GM13976 (cell line): ENCODE data around the gene CERKL.

Experiments used
- DNase-seq: peaks from one replicate; pipeline ENCODE4 v3.0.0; 2012; ENCODE audit warnings: low spot score
- CTCF ChIP-seq: IDR thresholded peaks from 2 replicates; pipeline ENCODE4 v1.5.1; 2012; ENCODE audit warnings: borderline replicate concordance, mild to moderate bottlenecking; ENCODE audit not compliant: insufficient read depth; ENCODE audit errors: extremely low read depth, missing control alignments, control extremely low read depth
- in situ Hi-C: fragments of 300-500 bp; cut with MboI; formaldehyde crosslinking; loops from one replicate; pipeline ENCODE4 v1.12.0; 2022; ENCODE audit warnings: low sequenced_read_pairs, mixed read lengths, inconsistent platforms; ENCODE audit not compliant: unreplicated experiment

The CERKL gene

GRCh38 chr2:181516992-181517391 is 139.9 kb downstream of the CERKL start:
- no peak for TF ChIP-seq CTCF
- no peak for DNase-seq
- in situ Hi-C loops, result no loop called here

GRCh38 chr2:181515719-181516118 is 141.2 kb downstream of the CERKL start:
- DNase-seq, result no peak
- in situ Hi-C loops, result no loop called here
- no peak for TF ChIP-seq CTCF

GRCh38 chr2:181500201-181500600 is 156.7 kb downstream of the CERKL start:
- DNase-seq, result no peak
- TF ChIP-seq CTCF, result no peak
- in situ Hi-C loops, result no loop called here

- in situ Hi-C loops, result no loop called here
- DNase-seq, result no peak
- TF ChIP-seq CTCF, result no peak
Measured at GRCh38 chr2:181499231-181499630, 157.7 kb downstream of the CERKL start.
